H1 (cell line): ENCODE data around the gene UPK3B. TPM values are rescaled to one million over a fixed set of nuclear protein-coding genes. Genes with fewer than 3 reads are reported as not detected.
"Not testable (repeated sequence)": the region's sequence is repeated elsewhere in the genome, so short reads cannot be mapped to it uniquely, and the experiment has no call there.

Experiments used
- CTCF ChIA-PET: fragments of 300-600 bp; sonication (Branson Sonifier 250); formaldehyde crosslinking; loops from one replicate; lab custom pipeline; 2021; ENCODE audit not compliant: partially characterized antibody; lab: Charles Lee
- POLR2A ChIA-PET: fragments of 300-600 bp; sonication (Branson Sonifier 250); formaldehyde crosslinking; loops from one replicate; lab custom pipeline; 2021; ENCODE audit warnings: inconsistent platforms; ENCODE audit not compliant: partially characterized antibody; lab: Charles Lee
- DNase-seq, 2 experiments: peaks; one replicate each; pipeline versions ENCODE4 v3.0.0 to v3.0.0-alpha.2; 2010 to 2022; ENCODE audit warnings: low spot score in 2 of 2, low read depth in 1 of 2, mixed read lengths in 1 of 2
- FAIRE-seq: peaks from 2 replicates; lab custom pipeline; 2011; peaks lifted over from hg19 to GRCh38; lab: Jason Lieb, UNC
- H2AFZ ChIP-seq: 2 replicates; pipeline ENCODE4 v1.8.1; 2012; ENCODE audit warnings: low read length, inconsistent platforms
- H2AK5ac ChIP-seq: 2 replicates; pipeline ENCODE4 v1.6.1; 2013; ENCODE audit warnings: low read depth, low read length
- H2BK120ac ChIP-seq: replicated peaks from 2 replicates; pipeline ENCODE3; 2013; ENCODE audit warnings: low read depth, low read length, inconsistent platforms
- H2BK12ac ChIP-seq: 2 replicates; pipeline ENCODE4 v1.6.1; 2013; ENCODE audit warnings: low read depth, low read length
- H2BK15ac ChIP-seq: 2 replicates; pipeline ENCODE4 v1.6.1; 2013; ENCODE audit warnings: low read length
- H2BK20ac ChIP-seq: 2 replicates; pipeline ENCODE4 v1.6.1; 2013; ENCODE audit warnings: low read length
- H2BK5ac ChIP-seq: 2 replicates; pipeline ENCODE4 v1.6.1; 2013; ENCODE audit warnings: low read depth, low read length
- H3K14ac ChIP-seq: 2 replicates; pipeline ENCODE4 v1.6.1; 2013; ENCODE audit warnings: inconsistent platforms; ENCODE audit not compliant: insufficient read length
- H3K18ac ChIP-seq: 2 replicates; pipeline ENCODE4 v1.6.1; 2013; ENCODE audit warnings: low read length; ENCODE audit errors: extremely low read depth
- H3K23ac ChIP-seq: 2 replicates; pipeline ENCODE4 v1.6.1; 2013; ENCODE audit warnings: inconsistent platforms; ENCODE audit not compliant: insufficient read length
- H3K23me2 ChIP-seq: 2 replicates; pipeline ENCODE4 v1.6.1; 2013; ENCODE audit warnings: low read depth, low read length
- H3K27ac ChIP-seq: 2 replicates; pipeline ENCODE4 v1.6.1; 2011; ENCODE audit warnings: low read depth, low read length, inconsistent platforms
- H3K27me3 ChIP-seq, 4 experiments: replicated peaks in 1 of 4; 1 replicate in 1 of 4; 2 replicates in 3 of 4; pipeline versions ENCODE4 v1.6.1 to v1.8.1; 2011 to 2013; ENCODE audit warnings: low read length in 3 of 4, mild to moderate bottlenecking in 3 of 4, inconsistent platforms in 2 of 4, mixed read lengths in 2 of 4, moderate library complexity in 1 of 4; ENCODE audit not compliant: control insufficient read depth in 3 of 4, insufficient read depth in 3 of 4; ENCODE audit errors: extremely low read depth in 1 of 4
- H3K36me3 ChIP-seq, 4 experiments: 2 replicates each; pipeline versions ENCODE4 v1.6.1 to v1.8.1; 2011 to 2013; ENCODE audit warnings: mild to moderate bottlenecking in 4 of 4, low read length in 3 of 4, moderate library complexity in 2 of 4, control low read depth in 1 of 4, inconsistent platforms in 1 of 4; ENCODE audit not compliant: insufficient read depth in 4 of 4, control insufficient read depth in 2 of 4
- H3K4ac ChIP-seq: replicated peaks from 2 replicates; pipeline ENCODE3; 2013; ENCODE audit warnings: low read length, low read depth, mixed read lengths, inconsistent platforms; ENCODE audit not compliant: insufficient read length
- H3K4me1 ChIP-seq, 4 experiments: replicated peaks in 1 of 4; 1 replicate in 1 of 4; 2 replicates in 3 of 4; pipeline versions ENCODE4 v1.6.1 to v1.8.1; 2011 to 2013; ENCODE audit warnings: low read length in 3 of 4, inconsistent platforms in 2 of 4, mixed read lengths in 1 of 4; ENCODE audit not compliant: insufficient read depth in 4 of 4, control insufficient read depth in 3 of 4
- H3K4me2 ChIP-seq, 2 experiments: 2 replicates each; pipeline versions ENCODE4 v1.6.1 to v1.8.1; 2011 to 2013; ENCODE audit warnings: low read depth in 2 of 2, low read length in 2 of 2, control low read depth in 1 of 2, inconsistent platforms in 1 of 2, mild to moderate bottlenecking in 1 of 2; ENCODE audit not compliant: insufficient read depth in 1 of 2
- H3K4me3 ChIP-seq, 4 experiments: fragments of 200-600, 300-600 bp in 1 of 4; sonication (generic), shearing (Covaris generic), sonication (Bioruptor Twin) in 1 of 4; 2 replicates each; pipeline versions ENCODE4 v1.5.1 to v1.8.1; 2011 to 2016; ENCODE audit warnings: low read length in 4 of 4, low read depth in 3 of 4, control low read depth in 2 of 4, inconsistent platforms in 2 of 4, mild to moderate bottlenecking in 2 of 4, mixed read lengths in 1 of 4, moderate library complexity in 1 of 4; ENCODE audit not compliant: insufficient read depth in 2 of 4; ENCODE audit errors: extremely low read depth in 1 of 4
- H3K56ac ChIP-seq: replicated peaks from 2 replicates; pipeline ENCODE3; 2013; ENCODE audit warnings: low read depth, mild to moderate bottlenecking, mixed read lengths, low read length, inconsistent platforms; ENCODE audit not compliant: insufficient read length
- H3K79me1 ChIP-seq: 2 replicates; pipeline ENCODE4 v1.6.1; 2013; ENCODE audit warnings: low read depth, low read length, control low read depth
- H3K79me2 ChIP-seq, 2 experiments: 2 replicates each; pipeline versions ENCODE4 v1.6.1 to v1.8.1; 2012 to 2013; ENCODE audit warnings: low read length in 2 of 2, mild to moderate bottlenecking in 2 of 2, inconsistent platforms in 1 of 2; ENCODE audit not compliant: insufficient read depth in 2 of 2, control insufficient read depth in 1 of 2
- H3K9ac ChIP-seq, 4 experiments: replicated peaks in 1 of 4; 1 replicate in 1 of 4; 2 replicates in 3 of 4; pipeline versions ENCODE4 v1.6.1 to v1.8.1; 2011 to 2013; ENCODE audit warnings: low read depth in 3 of 4, low read length in 3 of 4, control low read depth in 2 of 4, mild to moderate bottlenecking in 2 of 4, moderate library complexity in 2 of 4, inconsistent platforms in 1 of 4; ENCODE audit errors: extremely low read depth in 1 of 4
- H3K9me3 ChIP-seq, 2 experiments: 2 replicates each; pipeline versions ENCODE4 v1.6.1 to v1.8.1; 2012 to 2013; ENCODE audit warnings: mild to moderate bottlenecking in 2 of 2, moderate library complexity in 2 of 2, control low read depth in 1 of 2, inconsistent platforms in 1 of 2, low read depth in 1 of 2, low read length in 1 of 2, mixed read lengths in 1 of 2; ENCODE audit not compliant: insufficient read depth in 2 of 2
- H4K20me1 ChIP-seq, 2 experiments: replicated peaks in 1 of 2; 2 replicates each; pipeline versions ENCODE3 to v1.8.1; 2011 to 2013; ENCODE audit warnings: inconsistent platforms in 2 of 2, low read length in 2 of 2, mild to moderate bottlenecking in 1 of 2; ENCODE audit not compliant: insufficient read depth in 2 of 2, control insufficient read depth in 1 of 2
- H4K5ac ChIP-seq: 2 replicates; pipeline ENCODE4 v1.6.1; 2013; ENCODE audit warnings: low read length, low read depth, mixed read lengths, inconsistent platforms; ENCODE audit not compliant: insufficient read length
- H4K8ac ChIP-seq: 2 replicates; pipeline ENCODE4 v1.8.0; 2013; ENCODE audit warnings: mild to moderate bottlenecking, moderate library complexity, low read length, inconsistent platforms; ENCODE audit not compliant: insufficient read depth; ENCODE audit errors: extremely low read depth
- H4K91ac ChIP-seq: replicated peaks from 2 replicates; pipeline ENCODE3; 2013; ENCODE audit warnings: low read length, mixed read lengths, inconsistent platforms; ENCODE audit not compliant: insufficient read length
- BACH1 ChIP-seq: IDR thresholded peaks from 2 replicates; pipeline ENCODE4 v1.6.1; 2012; ENCODE audit warnings: low read length, improper control_type of control experiment
- HDAC2 ChIP-seq, 2 experiments: fragments of 300-600 bp in 1 of 2; sonication (generic) in 1 of 2; IDR thresholded peaks; 2 replicates each; pipeline ENCODE4 v1.6.1; 2011 to 2012; ENCODE audit warnings: low read depth in 2 of 2, low read length in 2 of 2, mild to moderate bottlenecking in 2 of 2, moderate library complexity in 2 of 2, borderline replicate concordance in 1 of 2, inconsistent platforms in 1 of 2
- KDM4A ChIP-seq: IDR thresholded peaks from one replicate; pipeline ENCODE4 v1.7.1; 2012; ENCODE audit warnings: low read depth, mild to moderate bottlenecking, moderate library complexity, low read length, inconsistent platforms; ENCODE audit not compliant: severe bottlenecking
- NRF1 ChIP-seq: IDR thresholded peaks from 2 replicates; pipeline ENCODE4 v1.6.1; 2011; ENCODE audit warnings: mild to moderate bottlenecking, low read depth, low read length, improper control_type of control experiment
- PHF8 ChIP-seq: fragments of 200-600 bp; sonication (generic); conservative IDR thresholded peaks from 2 replicates; pipeline ENCODE4 v1.7.1; 2012; ENCODE audit warnings: low read depth, mild to moderate bottlenecking, inconsistent platforms, low read length, moderate library complexity
- POLR2A ChIP-seq, 2 experiments: IDR thresholded peaks; 1 replicate in 1 of 2; 2 replicates in 1 of 2; pipeline ENCODE4 v1.6.1; 2011; ENCODE audit warnings: low read depth in 2 of 2, low read length in 2 of 2, mild to moderate bottlenecking in 2 of 2; ENCODE audit errors: control extremely low read depth in 1 of 2
- POLR2AphosphoS5 ChIP-seq: IDR thresholded peaks from 2 replicates; pipeline ENCODE4 v1.6.1; 2011; ENCODE audit warnings: low read depth, low read length
- SIX5 ChIP-seq: IDR thresholded peaks from 2 replicates; pipeline ENCODE4 v1.6.1; 2011; ENCODE audit warnings: mild to moderate bottlenecking, low read depth, low read length
- SUZ12 ChIP-seq: fragments of 200-600 bp; sonication (generic); IDR thresholded peaks from 2 replicates; pipeline ENCODE4 v1.6.1; 2012; ENCODE audit warnings: mild to moderate bottlenecking, inconsistent platforms, low read length, moderate library complexity, mixed read lengths
- TBP ChIP-seq: IDR thresholded peaks from 2 replicates; pipeline ENCODE4 v1.6.1; 2011; ENCODE audit warnings: low read depth, low read length, improper control_type of control experiment
- WGBS, 2 experiments: shearing (Covaris generic) in 1 of 2; methylation state at CpG; one replicate each; pipeline versions ENCODE4 v1.1.6 to v1.1.7; 2013 to 2015; ENCODE audit warnings: low lambda C conversion rate in 2 of 2, mixed read lengths in 2 of 2, inconsistent platforms in 1 of 2, low coverage in 1 of 2, missing lambda C conversion rate in 1 of 2; ENCODE audit not compliant: insufficient replicate concordance in 2 of 2, insufficient coverage in 1 of 2, insufficient read length in 1 of 2; ENCODE audit errors: extremely low coverage in 1 of 2, missing lambda C conversion rate in 1 of 2; 5-methylcytosine and 5-hydroxymethylcytosine counted together
- polyA plus RNA-seq, 7 experiments: library from polyadenylated mRNA; depleted of rRNA in 3 of 7; stranded (reverse) in 5 of 7; unstranded in 2 of 7; fragments of >200 nt in 5 of 7; fragments of 200-250 nt in 2 of 7; gene quantifications; 1 replicate in 5 of 7; 2 replicates in 1 of 7; 4 replicates in 1 of 7; pipeline versions ENCODE4 v1.2.1 to v1.2.3, GENCODE V29; 2011 to 2013; ENCODE audit warnings: missing spikeins in 2 of 7, mixed read lengths in 2 of 7
- total RNA-seq: library from RNA; stranded (reverse); fragmentation: NEBNext Ultra II Directional; extraction: Animal tissue kit (Norgen Biotek cat#: 25700); gene quantifications from 2 replicates; pipeline ENCODE4 v1.2.1, GENCODE V29; 2021
- TF ChIP-seq, protein P1 (sequence below): IDR thresholded peaks from 2 replicates; pipeline ENCODE4 v1.6.1; 2012; ENCODE audit warnings: inconsistent platforms

Gene UPK3B
- total and polyA plus RNA-seq, 2 of the 8 experiments (the other 6 are each of a cell fraction or from before 2014, with no cell fraction given) = 5.9 to 20.6 TPM

DNA sequence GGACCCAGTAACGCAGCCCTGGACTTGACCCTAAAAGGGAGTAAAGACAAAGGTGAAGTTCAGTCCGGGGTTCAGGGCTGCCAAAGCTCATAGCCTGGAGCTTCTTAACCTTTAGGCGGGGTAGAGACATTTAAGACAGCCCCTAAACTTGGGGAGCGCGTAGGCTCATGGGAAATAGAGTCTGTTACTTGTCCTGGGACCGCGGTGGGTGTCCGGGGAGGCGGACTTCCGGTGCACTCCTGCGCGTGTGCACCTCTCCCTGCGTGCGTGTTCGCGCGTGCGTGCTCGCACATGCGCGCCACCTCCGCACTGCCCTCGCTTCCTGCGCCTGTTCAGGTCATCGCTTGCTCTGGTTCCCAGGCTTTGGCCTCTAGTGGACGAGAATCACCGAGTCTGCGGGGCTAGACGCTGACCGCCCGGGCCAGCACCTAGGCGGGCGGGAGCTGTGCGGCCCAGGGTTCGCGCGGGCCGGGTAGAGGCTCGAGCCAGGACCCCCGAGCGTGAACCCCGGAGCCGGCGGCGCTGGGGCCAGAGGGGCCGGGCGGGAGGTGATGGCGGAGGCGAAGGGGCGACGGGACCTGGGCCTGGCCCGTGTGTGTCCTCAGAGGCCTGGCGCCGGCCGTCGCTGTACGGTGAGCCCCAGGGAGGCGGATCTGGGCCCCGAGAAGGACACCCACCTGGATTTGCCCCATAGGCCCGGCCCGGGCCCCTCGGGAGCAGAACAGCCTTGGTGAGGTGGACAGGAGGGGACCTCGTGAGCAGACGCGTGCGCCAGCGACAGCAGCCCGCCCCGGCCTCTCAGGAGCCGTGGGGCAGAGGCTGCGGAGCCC, 38.9 kb downstream of the UPK3B start:
- H3K56ac ChIP-seq, H2BK12ac ChIP-seq, H2BK5ac ChIP-seq, H3K4ac ChIP-seq, CTCF ChIA-PET, FAIRE-seq, H3K14ac ChIP-seq, H3K4me1 ChIP-seq, H4K5ac ChIP-seq, H3K18ac ChIP-seq, H3K79me1 ChIP-seq, H3K27me3 ChIP-seq, H3K9me3 ChIP-seq, H2BK120ac ChIP-seq, H4K20me1 ChIP-seq, H3K23me2 ChIP-seq, H2BK15ac ChIP-seq, H4K91ac ChIP-seq, H3K23ac ChIP-seq, H2BK20ac ChIP-seq, H2AK5ac ChIP-seq, H3K36me3 ChIP-seq, H2AFZ ChIP-seq: not testable (repeated sequence)
- Histone ChIP-seq H3K27ac (peak overlapping the region; percentile 45; the same call in 1 of the 2 replicates), H4K8ac (peak overlapping the region; percentile 85; the same call in 1 of the 2 replicates), H3K79me2 (peaks cover 0 to 11% of the 10 kb centered on the region in 2 experiments; a peak in 2 of 4 replicates), H3K9ac (peak overlapping the region; percentile 54 to 91 (median 69)), H3K4me2 (peak overlapping the region; percentile 66 to 69), H3K4me3 (peak overlapping the region; percentile 64 to 79 (median 74))
- WGBS, 2 experiments = 2% methylated on average over 61 of the region's 71 CpGs; no CpG with 5 or more reads in 1 of the 2 experiments
- POLR2A ChIA-PET = interaction anchor here (0.7 kb wide), 1 partner anchor 51 kb away, joined by 3 read pairs; no protein-coding TSS in a partner anchor
- DNase-seq = peak; percentile 76 to 83
- TF ChIP-seq BACH1 = peak; percentile 90
- peak; percentile 19; the same call in 1 of the 2 replicates for TF ChIP-seq SIX5
- TF ChIP-seq PHF8 = peak; percentile 53; the same call in 1 of the 2 replicates
- TF ChIP-seq POLR2AphosphoS5 = peak; percentile 54; the same call in 1 of the 2 replicates
- peak; percentile 70 for TF ChIP-seq KDM4A
- peak in 1 of 2 experiments; percentile 71; a peak in 2 of 3 replicates for TF ChIP-seq POLR2A (IDR thresholded peaks at IDR 0.05; ENCODE audit: control extremely low read depth in 1 of 2, low read depth in 2 of 2, low read length in 2 of 2)
- 0 out of 2 replicates have a peak, but pooled peaks have one; percentile 25 for TF ChIP-seq TBP
- peak; percentile 60 for TF ChIP-seq NRF1
- TF ChIP-seq SUZ12 = peak; percentile 40; the same call in 1 of the 2 replicates
- TF ChIP-seq HDAC2 (IDR thresholded peaks at IDR 0.05; ENCODE audit: borderline replicate concordance in 1 of 2, low read depth in 2 of 2, low read length in 2 of 2) = peak in 1 of 2 experiments; percentile 94; a peak in 1 of 4 replicates
- TF ChIP-seq, protein P1, sequence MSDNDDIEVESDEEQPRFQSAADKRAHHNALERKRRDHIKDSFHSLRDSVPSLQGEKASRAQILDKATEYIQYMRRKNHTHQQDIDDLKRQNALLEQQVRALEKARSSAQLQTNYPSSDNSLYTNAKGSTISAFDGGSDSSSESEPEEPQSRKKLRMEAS = peak; percentile 77
